ENCODE measurements around the gene OR52E1. TPM values are rescaled to one million over a fixed set of nuclear protein-coding genes. Genes with fewer than 3 reads are reported as not detected.

Gene OR52E1
- not detected in 5 replicates for total RNA-seq (2022; extraction: Qiagen RNA extraction; ENCODE audit: low read depth)

GRCh38 chr11:5069272-5069671 is at the start of gene OR52E1:
Gene OR52E1, plus strand, starts transcription at chr11:5069572.

GRCh38 chr11:5046226-5046625 is 23.1 kb upstream of the OR52E1 start, which contains the start of gene OR52J3:
Gene OR52J3, plus strand, starts transcription at chr11:5046526. Its CDS starts 0 bp downstream, at chr11:5046526.

GRCh38 chr11:5059391-5059790 is 10.0 kb upstream of the OR52E1 start, which contains the start of gene OR52E2:
Gene OR52E2, minus strand, starts transcription at chr11:5059627. Its CDS starts 0 bp downstream, at chr11:5059627.

Other genes starting within 250 kb of the OR52E1 start
- not detected in 5 replicates for gene OR51F2, start 248.3 kb upstream of the OR52E1 start, total RNA-seq (2022; extraction: Qiagen RNA extraction; ENCODE audit: low read depth)
- gene OR51S1, start 220.4 kb upstream of the OR52E1 start, total RNA-seq (2022; extraction: Qiagen RNA extraction; ENCODE audit: low read depth): not detected in 5 replicates
- gene OR51T1, start 187.7 kb upstream of the OR52E1 start, total RNA-seq (2022; extraction: Qiagen RNA extraction; ENCODE audit: low read depth): not detected in 5 replicates
- gene OR51A7, start 165.8 kb upstream of the OR52E1 start, total RNA-seq (2022; extraction: Qiagen RNA extraction; ENCODE audit: low read depth): not detected in 5 replicates
- gene OR51G2, start 150.2 kb upstream of the OR52E1 start, total RNA-seq (2022; extraction: Qiagen RNA extraction; ENCODE audit: low read depth): not detected in 5 replicates
- not detected in 5 replicates for gene OR51G1, start 145.2 kb upstream of the OR52E1 start, total RNA-seq (2022; extraction: Qiagen RNA extraction; ENCODE audit: low read depth)
- gene OR51A4, start 122.0 kb upstream of the OR52E1 start, total RNA-seq (2022; extraction: Qiagen RNA extraction; ENCODE audit: low read depth): not detected in 5 replicates
- not detected in 5 replicates for gene OR51A2, start 113.9 kb upstream of the OR52E1 start, total RNA-seq (2022; extraction: Qiagen RNA extraction; ENCODE audit: low read depth)
- gene OR51L1, start 74.7 kb upstream of the OR52E1 start, total RNA-seq (2022; extraction: Qiagen RNA extraction; ENCODE audit: low read depth): not detected in 5 replicates
- not detected in 5 replicates for gene OR52J3, start 23.0 kb upstream of the OR52E1 start, total RNA-seq (2022; extraction: Qiagen RNA extraction; ENCODE audit: low read depth)
- not detected in 5 replicates for gene OR52E2, start 9.9 kb upstream of the OR52E1 start, total RNA-seq (2022; extraction: Qiagen RNA extraction; ENCODE audit: low read depth)
- gene OR52A5, start 68.8 kb downstream of the OR52E1 start, total RNA-seq (2022; extraction: Qiagen RNA extraction; ENCODE audit: low read depth): not detected in 5 replicates
- gene OR52A1, start 85.2 kb downstream of the OR52E1 start, total RNA-seq (2022; extraction: Qiagen RNA extraction; ENCODE audit: low read depth): not detected in 5 replicates
- not detected in 5 replicates for gene OR51V1, start 131.1 kb downstream of the OR52E1 start, total RNA-seq (2022; extraction: Qiagen RNA extraction; ENCODE audit: low read depth)
- not detected in 5 replicates for gene HBB, start 157.5 kb downstream of the OR52E1 start, total RNA-seq (2022; extraction: Qiagen RNA extraction; ENCODE audit: low read depth)
- gene HBD, start 164.9 kb downstream of the OR52E1 start, total RNA-seq (2022; extraction: Qiagen RNA extraction; ENCODE audit: low read depth): not detected in 5 replicates
- not detected in 5 replicates for gene HBG1, start 180.3 kb downstream of the OR52E1 start, total RNA-seq (2022; extraction: Qiagen RNA extraction; ENCODE audit: low read depth)
- not detected in 5 replicates for gene HBG2, start 185.2 kb downstream of the OR52E1 start, total RNA-seq (2022; extraction: Qiagen RNA extraction; ENCODE audit: low read depth)
- gene HBE1, start 200.4 kb downstream of the OR52E1 start, total RNA-seq (2022; extraction: Qiagen RNA extraction; ENCODE audit: low read depth): 0.38 TPM in 1 of 5 replicates, not detected in the others
- gene OR51B4, start 232.4 kb downstream of the OR52E1 start, total RNA-seq (2022; extraction: Qiagen RNA extraction; ENCODE audit: low read depth): not detected in 5 replicates